Measurements from ENCODE around the gene PRPF19.

The PRPF19 gene

DNA sequence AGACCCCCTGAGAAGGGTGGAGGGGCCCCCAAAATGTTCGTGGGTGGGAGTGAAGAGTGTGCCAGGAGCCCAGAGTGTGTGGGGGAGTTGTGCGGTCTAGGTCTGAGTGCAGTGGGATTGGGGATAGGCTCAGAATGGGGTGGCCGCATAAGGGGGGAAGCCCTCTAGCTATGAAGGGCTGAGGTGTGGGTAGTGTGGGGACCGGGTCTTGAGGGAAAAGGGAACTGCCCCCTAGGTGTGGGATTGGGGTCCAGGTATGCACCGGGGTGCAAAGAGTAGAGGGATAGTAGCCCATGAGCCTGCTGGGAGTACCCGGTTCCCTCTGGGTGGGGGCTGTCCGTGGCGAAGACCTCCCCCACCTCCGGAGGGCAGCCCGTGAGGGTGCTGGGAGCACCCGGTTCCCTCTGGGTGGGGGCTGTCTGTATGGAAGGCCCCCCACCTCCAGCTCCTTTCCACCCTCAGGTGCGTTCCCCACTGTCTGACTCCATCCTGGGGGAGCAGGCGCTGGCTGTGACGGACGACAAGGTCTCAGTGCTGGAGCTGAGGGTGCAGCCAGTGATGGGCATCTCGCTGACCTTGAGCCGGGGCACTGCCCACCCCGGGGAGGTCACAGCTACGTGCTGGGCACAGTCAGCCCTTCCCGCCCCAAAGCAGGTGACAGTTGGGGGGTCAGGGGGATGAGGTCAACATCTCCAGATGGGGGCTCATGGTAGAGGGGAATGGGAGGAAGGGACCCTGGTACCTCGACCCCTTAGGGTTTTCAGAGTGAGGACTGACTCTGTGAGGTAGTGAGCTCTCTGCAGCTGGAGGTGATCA is 28.6 kb upstream of the PRPF19 start:
- no peak overlapping the region for H3K9ac ChIP-seq (ENCODE audit: low read length)
- H3K4me3 ChIP-seq (ENCODE audit: insufficient read depth, low read length, poor library complexity, severe bottlenecking) = no peak overlapping the region
- no peaks in the 10 kb centered on the region for H3K9me2 ChIP-seq (replicated peaks; ENCODE audit: insufficient read depth, low read length)
- peaks cover 10% of the 10 kb centered on the region for H3F3A ChIP-seq (ENCODE audit: insufficient read depth)
- no peak overlapping the region for H3K27ac ChIP-seq (ENCODE audit: low read depth, low read length)
- no peaks in the 10 kb centered on the region for H3K9me3 ChIP-seq (ENCODE audit: insufficient read depth, low read length)
- no peaks in the 10 kb centered on the region for H4K20me1 ChIP-seq (ENCODE audit: low read depth, low read length)
- TF ChIP-seq, protein P1, sequence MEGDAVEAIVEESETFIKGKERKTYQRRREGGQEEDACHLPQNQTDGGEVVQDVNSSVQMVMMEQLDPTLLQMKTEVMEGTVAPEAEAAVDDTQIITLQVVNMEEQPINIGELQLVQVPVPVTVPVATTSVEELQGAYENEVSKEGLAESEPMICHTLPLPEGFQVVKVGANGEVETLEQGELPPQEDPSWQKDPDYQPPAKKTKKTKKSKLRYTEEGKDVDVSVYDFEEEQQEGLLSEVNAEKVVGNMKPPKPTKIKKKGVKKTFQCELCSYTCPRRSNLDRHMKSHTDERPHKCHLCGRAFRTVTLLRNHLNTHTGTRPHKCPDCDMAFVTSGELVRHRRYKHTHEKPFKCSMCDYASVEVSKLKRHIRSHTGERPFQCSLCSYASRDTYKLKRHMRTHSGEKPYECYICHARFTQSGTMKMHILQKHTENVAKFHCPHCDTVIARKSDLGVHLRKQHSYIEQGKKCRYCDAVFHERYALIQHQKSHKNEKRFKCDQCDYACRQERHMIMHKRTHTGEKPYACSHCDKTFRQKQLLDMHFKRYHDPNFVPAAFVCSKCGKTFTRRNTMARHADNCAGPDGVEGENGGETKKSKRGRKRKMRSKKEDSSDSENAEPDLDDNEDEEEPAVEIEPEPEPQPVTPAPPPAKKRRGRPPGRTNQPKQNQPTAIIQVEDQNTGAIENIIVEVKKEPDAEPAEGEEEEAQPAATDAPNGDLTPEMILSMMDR (IDR thresholded peaks at IDR 0.05; ENCODE audit: insufficient read depth, low read length, poor library complexity, severe bottlenecking) = no peak
- TF ChIP-seq EZH2phosphoT487 (conservative IDR thresholded peaks at IDR 0.05; ENCODE audit: low read length) = no peak
- H3K36me3 ChIP-seq (ENCODE audit: low read length) = no peaks in the 10 kb centered on the region
- no peaks in the 10 kb centered on the region for H3K27me3 ChIP-seq (ENCODE audit: low read length)
- no peaks in the 10 kb centered on the region for H3K79me2 ChIP-seq (ENCODE audit: insufficient read depth, low read length)
- H2AFZ ChIP-seq (ENCODE audit: low read depth, low read length, severe bottlenecking) = no peak overlapping the region
- no peak overlapping the region for H3K4me2 ChIP-seq (ENCODE audit: low read depth, low read length, poor library complexity, severe bottlenecking)

DNA sequence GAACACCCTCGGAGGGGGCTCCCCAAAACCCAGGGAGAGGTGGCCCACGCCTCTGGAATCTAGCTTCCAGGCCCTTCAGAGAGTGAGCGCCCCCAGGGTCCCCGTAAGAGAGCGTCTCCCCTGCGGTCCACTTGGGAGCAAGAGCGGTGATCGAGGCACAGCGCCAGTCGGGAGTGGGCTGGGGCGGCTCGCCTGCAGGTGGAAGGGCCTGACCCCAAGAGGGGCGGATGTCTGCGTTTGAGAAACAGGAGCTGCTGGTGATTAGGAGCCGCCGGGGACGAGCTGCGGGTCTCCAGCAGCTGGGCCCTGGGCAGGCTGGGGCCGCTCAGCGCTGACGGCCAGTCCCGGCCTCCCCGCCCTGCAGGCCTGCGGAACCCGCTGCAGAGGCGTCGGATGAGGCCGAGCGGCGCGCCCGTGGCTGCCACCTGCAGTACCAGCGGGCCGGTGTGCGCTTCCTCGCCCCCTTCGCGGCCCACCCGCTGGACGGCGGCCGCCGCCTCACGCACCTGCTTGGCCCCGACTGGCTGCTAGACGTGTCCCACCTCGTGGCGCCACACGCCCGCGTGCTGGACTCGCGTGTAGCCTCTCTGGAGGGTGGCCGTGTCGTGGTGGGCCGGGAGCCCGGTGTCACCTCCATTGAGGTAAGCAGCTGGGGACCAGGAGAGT is 27.9 kb upstream of the PRPF19 start:
- H3K36me3 ChIP-seq (ENCODE audit: low read length) = no peaks in the 10 kb centered on the region
- no peaks in the 10 kb centered on the region for H3K27me3 ChIP-seq (ENCODE audit: low read length)
- H3K9ac ChIP-seq (ENCODE audit: low read length) = no peak overlapping the region
- no peak overlapping the region for H3K4me3 ChIP-seq (ENCODE audit: insufficient read depth, low read length, poor library complexity, severe bottlenecking)
- no peak overlapping the region for H2AFZ ChIP-seq (ENCODE audit: low read depth, low read length, severe bottlenecking)
- no peak overlapping the region for H3K27ac ChIP-seq (ENCODE audit: low read depth, low read length)
- no peaks in the 10 kb centered on the region for H3K9me2 ChIP-seq (replicated peaks; ENCODE audit: insufficient read depth, low read length)
- no peak for TF ChIP-seq EZH2phosphoT487 (conservative IDR thresholded peaks at IDR 0.05; ENCODE audit: low read length)
- TF ChIP-seq, protein P1 (IDR thresholded peaks at IDR 0.05; ENCODE audit: insufficient read depth, low read length, poor library complexity, severe bottlenecking) = no peak
- H3F3A ChIP-seq (ENCODE audit: insufficient read depth) = peaks cover 10% of the 10 kb centered on the region
- H3K4me2 ChIP-seq (ENCODE audit: low read depth, low read length, poor library complexity, severe bottlenecking) = no peak overlapping the region
- H3K9me3 ChIP-seq (ENCODE audit: insufficient read depth, low read length) = no peaks in the 10 kb centered on the region
- H3K79me2 ChIP-seq (ENCODE audit: insufficient read depth, low read length) = no peaks in the 10 kb centered on the region
- H4K20me1 ChIP-seq (ENCODE audit: low read depth, low read length) = no peaks in the 10 kb centered on the region

GRCh38 chr11:60933416-60934123 is 27.2 kb upstream of the PRPF19 start:
- Histone ChIP-seq H3K79me2 (ENCODE audit: insufficient read depth, low read length) (no peaks in the 10 kb centered on the region), H4K20me1 (ENCODE audit: low read depth, low read length) (no peaks in the 10 kb centered on the region), H3F3A (ENCODE audit: insufficient read depth) (peaks cover 10% of the 10 kb centered on the region), H3K9me3 (ENCODE audit: insufficient read depth, low read length) (no peaks in the 10 kb centered on the region), H2AFZ (ENCODE audit: low read depth, low read length, severe bottlenecking) (no peak overlapping the region), H3K36me3 (ENCODE audit: low read length) (no peaks in the 10 kb centered on the region), H3K9me2 (replicated peaks; ENCODE audit: insufficient read depth, low read length) (no peaks in the 10 kb centered on the region), H3K27me3 (ENCODE audit: low read length) (no peaks in the 10 kb centered on the region), H3K4me2 (ENCODE audit: low read depth, low read length, poor library complexity, severe bottlenecking) (no peak overlapping the region), H3K9ac (ENCODE audit: low read length) (no peak overlapping the region), H3K4me3 (ENCODE audit: insufficient read depth, low read length, poor library complexity, severe bottlenecking) (no peak overlapping the region), H3K27ac (ENCODE audit: low read depth, low read length) (no peak overlapping the region)
- no peak for TF ChIP-seq EZH2phosphoT487 (conservative IDR thresholded peaks at IDR 0.05; ENCODE audit: low read length)

Data from SU-DHL-6 (cell line).